ENCODE measurements around the gene SLC66A2. TPM values are rescaled to one million over a fixed set of nuclear protein-coding genes. Genes with fewer than 3 reads are reported as not detected.

SLC66A2 gene
- total RNA-seq, 2 donors from 2014 or later = 30.4 to 50.8 TPM

GRCh38 chr18:79853303-79853992, 98.0 kb downstream of the SLC66A2 start:
- H3K9me3 ChIP-seq = no peaks in the 10 kb centered on the region
- 66 to 75% methylated on average over 15 to 23 of the region's 26 CpGs for WGBS, 2 donors
- DNase-seq (no peak), ATAC-seq (no peak)
- no peak overlapping the region for H3K27ac ChIP-seq
- no peak overlapping the region for H3K4me3 ChIP-seq
- TF ChIP-seq POLR2A (IDR thresholded peaks at IDR 0.05) = no peak
- TF ChIP-seq CTCF (IDR thresholded peaks at IDR 0.05) = no peak
- H3K4me1 ChIP-seq = peaks cover 6% of the 10 kb centered on the region
- intact Hi-C loops (cut with DNase I) = no loop called here
- H3K27me3 ChIP-seq = no peaks in the 10 kb centered on the region
- H3K36me3 ChIP-seq (replicated peaks in 1 of 2; ENCODE audit: insufficient read depth in 1 of 2, low read depth in 2 of 2) = no peaks in the 10 kb centered on the region

DNA sequence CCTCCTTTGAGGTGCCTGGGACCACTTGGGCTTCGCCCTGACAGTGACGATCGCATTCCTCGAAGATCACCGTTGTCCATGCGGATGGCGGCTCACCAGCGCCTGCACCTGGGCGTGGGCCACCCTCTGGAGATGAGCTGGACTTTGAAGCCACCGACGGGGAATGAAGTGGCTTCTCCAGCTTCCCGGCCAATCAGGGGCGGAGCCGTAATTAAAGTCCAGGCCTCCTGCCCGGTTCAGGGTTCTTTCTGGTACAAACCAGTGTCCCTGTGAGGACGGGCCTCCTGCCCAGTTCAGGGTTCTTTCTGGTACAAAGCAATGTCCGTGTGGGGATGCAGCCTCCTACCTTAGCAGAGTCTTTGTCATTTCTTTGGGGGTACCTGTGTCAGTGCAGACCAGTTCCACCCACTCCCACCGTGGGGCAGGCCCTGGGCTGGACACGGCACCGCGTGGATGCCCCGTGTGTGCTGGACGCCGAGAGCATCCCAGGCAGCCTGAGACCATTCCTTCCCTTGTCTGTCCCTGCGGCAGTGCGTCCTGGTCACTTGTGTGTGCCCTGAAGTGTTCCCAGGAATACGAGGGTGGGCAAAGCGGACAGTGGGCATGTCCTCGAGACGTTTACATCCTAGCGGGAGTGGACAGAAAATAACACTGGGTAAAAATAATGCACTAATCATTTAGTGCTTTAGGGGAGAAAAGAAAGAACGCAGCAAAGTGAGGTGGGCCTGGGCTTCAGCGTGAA, 98.7 kb downstream of the SLC66A2 start:
- no peak for TF ChIP-seq POLR2A (IDR thresholded peaks at IDR 0.05)
- no peak for TF ChIP-seq CTCF (IDR thresholded peaks at IDR 0.05)
- 85 to 91% methylated on average over 24 to 33 of the region's 33 CpGs for WGBS, 2 donors
- Histone ChIP-seq H3K4me1 (peaks cover 6% of the 10 kb centered on the region), H3K36me3 (replicated peaks in 1 of 2; ENCODE audit: insufficient read depth in 1 of 2, low read depth in 2 of 2) (no peaks in the 10 kb centered on the region), H3K4me3 (no peak overlapping the region), H3K27me3 (no peaks in the 10 kb centered on the region), H3K27ac (no peak overlapping the region), H3K9me3 (no peaks in the 10 kb centered on the region)
- no peak for DNase-seq
- intact Hi-C loops (cut with DNase I) = no loop called here
- ATAC-seq = no peak

Other genes with a start within 250 kb of the SLC66A2 start
- not detected for gene KCNG2, start 153.7 kb downstream of the SLC66A2 start, total RNA-seq
- gene HSBP1L1, start 13.0 kb upstream of the SLC66A2 start, total RNA-seq = 10 to 100 TPM; 14.8 to 22.1 TPM
- gene TXNL4A, start 36.9 kb upstream of the SLC66A2 start, total RNA-seq = 10 to 100 TPM; 11.2 to 13.5 TPM
- gene RBFA, start 82.8 kb upstream of the SLC66A2 start, total RNA-seq = 10 to 100 TPM in 1 of 2 donors, 1 to 10 TPM in 1; 9.9 to 16.6 TPM
- 1 to 10 TPM; 7.0 to 9.2 TPM for gene ADNP2, start 157.6 kb upstream of the SLC66A2 start, total RNA-seq